HUES6 (cell line): Measurements from ENCODE around the gene PTPN21.

Experiments
- H3K27ac ChIP-seq: 2 replicates; pipeline ENCODE4 v1.7.0; 2013; ENCODE audit warnings: low read depth, mild to moderate bottlenecking, low read length, inconsistent platforms
- H3K27me3 ChIP-seq: 2 replicates; pipeline ENCODE4 v1.6.1; 2013; ENCODE audit warnings: low read length; ENCODE audit not compliant: control insufficient read depth, insufficient read depth
- H3K36me3 ChIP-seq: 2 replicates; pipeline ENCODE4 v1.6.1; 2013; ENCODE audit warnings: low read length; ENCODE audit not compliant: control insufficient read depth, insufficient read depth
- H3K4me1 ChIP-seq: 2 replicates; pipeline ENCODE4 v1.6.1; 2013; ENCODE audit warnings: low read length; ENCODE audit not compliant: control insufficient read depth, insufficient read depth
- H3K4me3 ChIP-seq: 2 replicates; pipeline ENCODE4 v1.5.1; 2013; ENCODE audit warnings: low read depth, low read length
- H3K9ac ChIP-seq: one replicate; pipeline ENCODE4 v1.6.1; 2013; ENCODE audit warnings: mild to moderate bottlenecking, low read length
- H3K9me3 ChIP-seq: 2 replicates; pipeline ENCODE4 v1.6.1; 2013; ENCODE audit warnings: low read depth, low read length; ENCODE audit not compliant: control insufficient read depth, insufficient read depth

The PTPN21 gene

GRCh38 chr14:88551980-88552431, 2.8 kb downstream of the PTPN21 start:
- peak overlapping the region; percentile 89 for H3K4me3 ChIP-seq

GRCh38 chr14:88551094-88551870, 3.5 kb downstream of the PTPN21 start:
- Histone ChIP-seq H3K27ac (peak overlapping the region; percentile 31; the same call in 1 of the 2 replicates), H3K36me3 (peaks cover 24% of the 10 kb centered on the region), H3K4me3 (peak overlapping the region; percentile 89), H3K9me3 (no peaks in the 10 kb centered on the region), H3K4me1 (peaks cover 13% of the 10 kb centered on the region), H3K9ac (peak overlapping the region; percentile 65), H3K27me3 (no peaks in the 10 kb centered on the region; the same call in 1 of the 2 replicates)

More at GRCh38 chr14:88551980-88552431, 2.8 kb downstream of the PTPN21 start:
- peak overlapping the region; percentile 65 for H3K9ac ChIP-seq
- H3K27ac ChIP-seq = no peak overlapping the region
- H3K4me1 ChIP-seq = peaks cover 16% of the 10 kb centered on the region
- H3K9me3 ChIP-seq = no peaks in the 10 kb centered on the region
- H3K36me3 ChIP-seq = peaks cover 20% of the 10 kb centered on the region
- no peaks in the 10 kb centered on the region; the same call in 1 of the 2 replicates for H3K27me3 ChIP-seq

GRCh38 chr14:88550078-88550477, 4.7 kb downstream of the PTPN21 start:
- Histone ChIP-seq H3K4me3 (no peak overlapping the region), H3K4me1 (peaks cover 5% of the 10 kb centered on the region), H3K9ac (no peak overlapping the region), H3K27me3 (no peaks in the 10 kb centered on the region; the same call in 1 of the 2 replicates), H3K36me3 (peaks cover 29% of the 10 kb centered on the region), H3K27ac (no peak overlapping the region), H3K9me3 (no peaks in the 10 kb centered on the region)

GRCh38 chr14:88547386-88547780, 7.4 kb downstream of the PTPN21 start:
- H3K4me1 ChIP-seq = no peaks in the 10 kb centered on the region; the same call in 1 of the 2 replicates
- H3K9ac ChIP-seq = no peak overlapping the region
- H3K9me3 ChIP-seq = no peaks in the 10 kb centered on the region
- H3K27me3 ChIP-seq = no peaks in the 10 kb centered on the region; the same call in 1 of the 2 replicates
- peaks cover 32% of the 10 kb centered on the region for H3K36me3 ChIP-seq
- H3K27ac ChIP-seq = no peak overlapping the region
- H3K4me3 ChIP-seq = no peak overlapping the region

- peaks cover 32% of the 10 kb centered on the region for H3K36me3 ChIP-seq
- H3K4me3 ChIP-seq = no peak overlapping the region
- no peaks in the 10 kb centered on the region for H3K27me3 ChIP-seq
- no peak overlapping the region for H3K9ac ChIP-seq
- no peaks in the 10 kb centered on the region for H3K9me3 ChIP-seq
- no peaks in the 10 kb centered on the region for H3K4me1 ChIP-seq
- H3K27ac ChIP-seq = no peak overlapping the region
Measured at GRCh38 chr14:88546621-88547385, 8.0 kb downstream of the PTPN21 start.

GRCh38 chr14:88545256-88545655, 9.6 kb downstream of the PTPN21 start:
- no peak overlapping the region for H3K27ac ChIP-seq
- H3K9ac ChIP-seq = no peak overlapping the region
- no peak overlapping the region for H3K4me3 ChIP-seq
- H3K36me3 ChIP-seq = peaks cover 32% of the 10 kb centered on the region
- H3K4me1 ChIP-seq = no peaks in the 10 kb centered on the region
- no peaks in the 10 kb centered on the region for H3K27me3 ChIP-seq
- H3K9me3 ChIP-seq = no peaks in the 10 kb centered on the region

GRCh38 chr14:88542857-88543795, 11.7 kb downstream of the PTPN21 start:
- Histone ChIP-seq H3K9me3 (no peaks in the 10 kb centered on the region), H3K9ac (no peak overlapping the region), H3K27ac (no peak overlapping the region), H3K4me3 (no peak overlapping the region), H3K36me3 (peaks cover 21% of the 10 kb centered on the region), H3K27me3 (no peaks in the 10 kb centered on the region), H3K4me1 (no peaks in the 10 kb centered on the region)

- Histone ChIP-seq H3K4me3 (no peak overlapping the region), H3K27ac (no peak overlapping the region), H3K9ac (no peak overlapping the region), H3K36me3 (peaks cover 7% of the 10 kb centered on the region; the same call in 1 of the 2 replicates), H3K27me3 (no peaks in the 10 kb centered on the region), H3K4me1 (no peaks in the 10 kb centered on the region), H3K9me3 (no peaks in the 10 kb centered on the region)
Measured at GRCh38 chr14:88541324-88541723, 13.5 kb downstream of the PTPN21 start.

GRCh38 chr14:88535813-88536212, 19.0 kb downstream of the PTPN21 start:
- peaks cover 13% of the 10 kb centered on the region for H3K36me3 ChIP-seq
- peak overlapping the region; percentile 30 for H3K9ac ChIP-seq
- H3K27ac ChIP-seq = no peak overlapping the region
- no peak overlapping the region for H3K4me3 ChIP-seq
- H3K27me3 ChIP-seq = no peaks in the 10 kb centered on the region
- no peaks in the 10 kb centered on the region; the same call in 1 of the 2 replicates for H3K4me1 ChIP-seq
- H3K9me3 ChIP-seq = no peaks in the 10 kb centered on the region

GRCh38 chr14:88535149-88535548, 19.7 kb downstream of the PTPN21 start:
- Histone ChIP-seq H3K4me1 (no peaks in the 10 kb centered on the region; the same call in 1 of the 2 replicates), H3K36me3 (peaks cover 13% of the 10 kb centered on the region), H3K9ac (no peak overlapping the region), H3K4me3 (no peak overlapping the region), H3K27me3 (no peaks in the 10 kb centered on the region), H3K27ac (no peak overlapping the region), H3K9me3 (no peaks in the 10 kb centered on the region)
